ENCODE data around the gene MTG2.

The MTG2 gene

DNA sequence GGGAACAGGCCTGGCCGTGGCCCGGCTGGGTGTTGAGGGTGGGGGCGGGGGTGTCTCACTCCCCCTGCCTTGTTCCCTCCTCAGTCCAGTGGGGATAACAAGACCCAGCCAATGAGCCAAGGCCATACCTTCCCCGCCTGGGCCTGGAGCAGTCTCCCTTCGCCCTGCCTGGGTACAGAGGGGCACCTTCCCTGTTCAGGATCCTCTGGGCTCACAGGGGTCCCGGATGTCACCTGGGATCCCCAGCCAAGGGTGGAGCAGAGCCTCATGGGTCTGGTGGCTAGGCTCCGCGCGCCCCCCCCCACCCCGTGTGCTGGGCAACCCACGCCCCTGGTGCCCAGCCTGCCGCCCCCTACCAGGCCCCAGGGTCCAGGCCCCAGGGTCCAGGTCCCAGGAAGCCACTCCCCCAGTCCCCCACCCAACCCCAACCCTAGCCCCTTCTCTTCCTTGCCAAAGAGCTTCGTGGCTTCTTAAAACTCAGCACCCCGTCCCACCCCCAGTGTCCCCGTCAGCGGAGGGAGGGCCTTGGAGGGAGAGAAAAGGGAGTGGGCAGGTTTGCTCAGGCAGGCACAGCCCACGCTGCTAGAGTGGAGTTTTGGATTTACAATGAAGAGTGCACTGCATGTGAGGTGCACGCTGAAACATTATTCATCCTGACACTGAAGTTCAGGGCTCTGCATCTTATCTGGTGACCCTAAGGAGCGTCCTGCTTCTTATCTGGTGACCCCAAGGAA, 25.4 kb downstream of the MTG2 start:
- DNase-seq: no peak

DNA sequence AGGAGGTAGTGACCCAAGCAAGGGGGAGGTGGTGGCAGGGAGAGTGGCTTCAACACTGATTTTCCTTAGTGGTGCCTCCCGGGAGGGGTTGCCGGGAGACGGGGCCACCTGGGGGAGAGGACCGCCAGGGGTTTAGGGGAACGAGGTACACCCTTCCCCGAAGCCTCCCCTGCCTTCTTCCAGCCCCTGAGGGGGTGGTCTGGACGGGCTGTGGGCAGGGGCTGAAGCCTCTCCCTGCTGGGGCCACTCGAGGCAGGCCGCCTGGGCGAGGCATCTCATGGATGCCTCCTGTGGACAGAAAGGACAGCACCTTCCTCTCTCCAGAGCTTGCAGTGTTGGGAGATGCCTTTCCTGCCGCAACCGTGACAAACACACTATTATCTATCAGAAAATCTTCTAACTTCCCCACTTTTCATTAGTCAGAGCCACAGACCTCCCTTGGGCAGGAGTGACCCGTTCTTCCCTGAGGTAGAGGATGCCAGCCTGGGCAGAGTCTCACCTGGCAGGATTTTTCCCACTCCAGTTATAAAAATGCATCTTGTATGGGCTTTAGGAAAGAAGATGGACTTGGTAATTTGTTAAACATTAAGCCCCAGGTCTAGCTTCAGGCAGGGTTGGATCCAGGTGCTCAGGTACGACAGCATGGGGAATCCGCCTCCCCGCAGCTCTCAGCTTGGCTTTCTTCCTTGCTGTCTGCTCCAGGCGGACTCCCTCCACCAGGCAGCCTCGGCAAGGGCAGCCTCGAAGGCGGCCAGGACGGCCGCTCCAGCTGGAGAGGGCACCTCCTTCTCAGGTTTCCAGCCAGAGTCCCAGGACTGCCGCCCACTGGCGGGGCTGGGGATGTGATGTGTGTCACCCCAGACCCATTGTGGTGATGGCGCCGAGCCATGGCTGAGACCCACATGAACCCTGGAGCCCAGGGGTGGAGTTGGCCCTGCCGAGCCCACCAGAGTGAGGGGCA, 26.2 kb downstream of the MTG2 start:
- DNase-seq: no peak

GRCh38 chr20:62209850-62210495, 27.1 kb downstream of the MTG2 start:
- DNase-seq: no peak

DNA sequence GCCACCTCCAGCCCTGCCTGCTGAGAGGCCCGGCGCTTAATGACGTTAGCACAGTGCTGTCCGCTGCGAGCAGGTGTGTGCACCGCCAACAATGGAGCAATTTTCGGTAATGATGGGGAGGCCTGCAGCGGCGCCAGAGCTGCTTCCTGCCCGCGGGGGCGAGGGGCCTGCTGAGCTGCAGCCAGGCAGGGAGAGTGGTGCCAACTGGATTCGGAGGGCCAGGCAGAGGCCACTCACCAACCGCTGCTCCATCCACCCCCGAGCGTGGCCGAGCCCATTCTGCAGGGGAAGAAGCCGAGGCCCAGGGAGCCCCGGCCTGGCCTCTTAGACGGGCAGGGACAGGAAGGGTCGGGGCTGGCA, 27.6 kb downstream of the MTG2 start:
- DNase-seq: no peak

GRCh38 chr20:62211216-62211615, 28.4 kb downstream of the MTG2 start:
- no peak for DNase-seq

DNA sequence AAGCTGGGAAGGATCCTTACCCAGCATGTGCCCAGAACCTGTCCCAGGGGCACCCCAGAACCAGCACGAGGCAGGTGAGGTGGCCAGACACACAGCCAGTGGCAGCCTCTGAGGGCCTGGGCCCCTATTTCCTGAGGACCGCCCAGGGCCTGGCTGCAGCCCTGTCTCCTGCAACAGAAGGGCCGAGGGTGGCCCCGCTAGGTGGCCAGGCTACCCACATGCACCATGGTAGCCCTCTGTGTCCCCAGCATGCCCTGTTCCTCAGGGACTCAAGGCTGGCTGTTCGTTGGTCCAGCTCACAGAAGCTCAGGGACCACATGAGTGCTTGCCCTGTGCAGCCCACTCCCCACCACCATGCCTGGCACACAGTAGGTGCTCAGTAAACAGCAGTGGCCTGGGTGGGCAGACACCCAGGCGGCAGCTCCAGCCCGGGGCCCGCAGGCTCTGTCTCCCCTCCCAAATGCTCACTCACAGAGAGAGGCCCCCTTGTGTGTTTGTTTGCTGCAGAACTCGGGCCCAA, 29.0 kb downstream of the MTG2 start:
- no peak for DNase-seq

DNA sequence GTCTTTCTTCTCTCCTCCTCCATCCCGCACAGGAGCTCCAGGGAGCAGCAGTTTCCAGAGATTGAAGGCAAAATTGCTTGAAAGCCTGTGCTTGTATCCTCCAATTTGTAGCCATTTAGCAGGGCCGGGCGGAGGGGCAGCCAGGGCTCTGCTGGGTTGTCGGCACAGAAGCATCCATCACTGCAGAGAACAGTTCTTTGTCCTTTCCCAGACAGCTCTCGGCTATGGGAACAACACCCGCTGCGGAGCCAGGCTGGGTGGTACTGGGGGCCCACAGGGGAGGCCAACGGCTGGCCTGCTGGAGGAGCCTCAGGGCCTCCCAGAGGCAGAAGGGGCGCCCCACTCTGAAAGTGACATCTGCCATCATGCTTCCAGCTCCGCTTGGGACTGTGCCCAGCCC, 29.5 kb downstream of the MTG2 start:
- no peak for DNase-seq

- no peak for DNase-seq
These were observed 31.2 kb downstream of the MTG2 start for GRCh38 chr20:62214067-62214466.

DNA sequence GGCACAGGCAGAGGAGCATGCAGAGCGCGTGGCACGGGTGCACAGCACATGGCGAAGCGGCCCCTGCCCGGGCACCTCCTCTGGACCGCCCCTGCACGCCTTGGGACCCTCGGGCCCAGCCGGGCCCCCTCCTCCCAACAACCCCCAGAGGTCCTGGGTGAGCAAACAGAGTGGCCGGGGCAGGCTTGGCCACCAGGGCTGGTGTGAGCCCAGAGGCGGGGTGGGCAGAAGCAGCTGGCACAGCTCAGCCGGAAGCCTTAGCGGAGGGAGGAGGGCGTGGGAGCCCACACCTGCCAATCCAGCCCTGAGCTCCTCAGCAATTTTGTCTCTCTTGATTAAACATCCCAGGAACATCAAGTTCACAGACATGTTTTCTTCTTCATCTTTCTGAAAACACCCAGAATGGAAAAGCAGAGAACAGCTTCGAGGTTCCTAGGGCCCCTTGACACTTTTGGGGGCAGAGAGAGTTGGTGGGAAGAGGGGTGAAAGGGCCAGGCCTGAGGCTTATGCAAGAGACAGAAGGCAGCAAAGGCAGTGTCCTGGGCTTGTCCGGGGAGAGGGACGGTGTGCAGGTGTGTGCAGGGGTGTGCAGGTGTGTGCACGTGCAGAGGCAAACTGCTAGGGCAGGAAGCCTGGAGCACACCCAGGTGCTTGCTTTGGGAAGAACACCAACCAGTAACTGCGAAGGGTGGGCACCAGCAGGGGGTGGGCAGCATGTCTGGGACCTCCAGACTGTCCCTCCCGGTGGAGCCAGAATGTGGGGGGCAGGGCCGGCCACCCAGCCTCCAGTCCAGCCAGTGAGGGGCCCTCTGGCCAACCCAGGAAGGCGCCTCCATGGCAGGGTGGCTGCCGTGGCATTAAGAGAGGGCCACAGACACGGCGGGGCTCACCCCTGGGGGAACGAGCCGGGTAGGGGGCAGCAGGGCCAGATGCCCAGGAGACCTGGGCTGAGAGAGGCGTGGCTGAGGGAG, 32.5 kb downstream of the MTG2 start:
- no peak for DNase-seq

DNA sequence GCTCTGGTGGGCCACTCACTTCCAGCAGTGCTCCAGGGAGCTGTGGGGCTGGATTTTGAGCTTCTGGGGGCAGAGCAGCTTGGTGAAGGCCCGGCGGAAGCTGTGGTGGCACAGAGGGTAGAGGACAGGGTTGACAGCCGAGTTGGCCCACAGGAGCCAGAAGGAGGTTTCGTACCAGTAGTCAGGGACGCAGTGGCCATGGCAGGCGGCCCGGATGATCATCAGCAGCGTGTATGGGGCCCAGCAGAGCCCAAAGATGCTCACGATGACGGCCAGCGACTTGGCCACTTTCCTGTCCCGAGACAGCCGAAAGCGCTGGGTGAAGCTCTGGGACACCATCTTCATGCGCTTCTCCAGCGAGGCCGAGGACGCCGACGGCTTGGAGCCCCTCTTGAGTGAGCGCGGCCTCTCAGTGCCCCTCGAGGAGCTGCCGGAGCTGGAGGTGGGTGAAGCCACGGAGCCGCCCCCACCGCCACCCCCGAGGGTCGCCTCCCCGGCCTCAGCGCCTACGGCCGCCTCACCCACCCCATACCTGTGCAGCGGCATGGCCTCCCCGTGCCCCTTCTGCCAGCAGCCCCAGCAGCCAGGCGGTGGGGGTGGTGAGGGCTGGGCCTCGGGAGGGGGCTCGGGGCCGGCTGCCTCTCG, 33.3 kb downstream of the MTG2 start:
- no peak for DNase-seq

GRCh38 chr20:62216636-62217566, 34.1 kb downstream of the MTG2 start:
- DNase-seq: no peak

GRCh38 chr20:62217913-62218773, 35.3 kb downstream of the MTG2 start:
- DNase-seq: no peak

DNA sequence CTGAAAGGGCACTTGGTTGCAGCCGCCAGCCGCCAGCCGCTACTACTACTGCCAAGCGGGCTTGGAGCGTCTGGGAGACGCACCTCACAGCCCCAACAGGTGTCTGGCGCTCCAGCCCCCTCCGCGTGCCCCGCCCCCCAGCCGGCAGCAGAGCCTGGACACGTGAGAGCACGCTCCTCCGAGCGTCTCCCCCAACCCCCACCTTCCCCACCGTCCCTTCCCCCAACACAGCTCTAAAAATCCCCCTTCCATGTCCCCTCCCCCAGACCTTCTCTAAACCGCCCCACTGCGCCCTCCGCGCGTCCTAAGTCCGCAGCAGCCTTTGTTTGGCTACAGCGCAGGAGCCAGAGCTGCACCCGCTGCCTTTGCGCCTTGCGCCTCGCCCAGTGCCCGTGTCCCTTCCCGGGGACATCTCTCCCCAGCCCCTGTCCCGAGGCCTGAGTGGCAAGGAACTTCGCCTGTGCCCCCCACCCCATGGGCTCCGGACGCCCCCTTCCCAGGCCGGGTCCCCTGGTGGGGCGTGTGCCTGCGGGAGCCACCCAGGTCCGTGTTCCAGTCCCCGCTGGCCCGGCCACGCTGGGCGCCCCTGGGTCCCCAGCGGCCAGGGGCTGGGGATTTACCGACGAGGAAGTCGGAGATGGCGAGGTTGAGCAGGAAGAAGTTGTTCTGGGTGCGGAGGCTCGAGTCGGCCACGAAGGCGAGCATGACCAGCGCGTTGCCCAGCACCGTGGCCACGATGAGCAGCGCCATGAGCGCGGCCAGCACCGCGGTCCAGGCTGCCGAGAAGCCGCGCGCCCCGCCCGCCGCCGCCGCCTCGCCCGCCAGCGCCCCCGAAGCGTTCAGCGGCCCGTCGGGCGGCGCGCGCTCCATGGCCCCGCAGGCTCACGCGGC, 36.5 kb downstream of the MTG2 start:
- no peak for DNase-seq

GRCh38 chr20:62219992-62220665, 37.3 kb downstream of the MTG2 start, which contains the start of gene HRH3:
Gene HRH3, minus strand, starts transcription at chr20:62220278. Its CDS starts 308 bp downstream, at chr20:62219970.
- no peak for DNase-seq

DNA sequence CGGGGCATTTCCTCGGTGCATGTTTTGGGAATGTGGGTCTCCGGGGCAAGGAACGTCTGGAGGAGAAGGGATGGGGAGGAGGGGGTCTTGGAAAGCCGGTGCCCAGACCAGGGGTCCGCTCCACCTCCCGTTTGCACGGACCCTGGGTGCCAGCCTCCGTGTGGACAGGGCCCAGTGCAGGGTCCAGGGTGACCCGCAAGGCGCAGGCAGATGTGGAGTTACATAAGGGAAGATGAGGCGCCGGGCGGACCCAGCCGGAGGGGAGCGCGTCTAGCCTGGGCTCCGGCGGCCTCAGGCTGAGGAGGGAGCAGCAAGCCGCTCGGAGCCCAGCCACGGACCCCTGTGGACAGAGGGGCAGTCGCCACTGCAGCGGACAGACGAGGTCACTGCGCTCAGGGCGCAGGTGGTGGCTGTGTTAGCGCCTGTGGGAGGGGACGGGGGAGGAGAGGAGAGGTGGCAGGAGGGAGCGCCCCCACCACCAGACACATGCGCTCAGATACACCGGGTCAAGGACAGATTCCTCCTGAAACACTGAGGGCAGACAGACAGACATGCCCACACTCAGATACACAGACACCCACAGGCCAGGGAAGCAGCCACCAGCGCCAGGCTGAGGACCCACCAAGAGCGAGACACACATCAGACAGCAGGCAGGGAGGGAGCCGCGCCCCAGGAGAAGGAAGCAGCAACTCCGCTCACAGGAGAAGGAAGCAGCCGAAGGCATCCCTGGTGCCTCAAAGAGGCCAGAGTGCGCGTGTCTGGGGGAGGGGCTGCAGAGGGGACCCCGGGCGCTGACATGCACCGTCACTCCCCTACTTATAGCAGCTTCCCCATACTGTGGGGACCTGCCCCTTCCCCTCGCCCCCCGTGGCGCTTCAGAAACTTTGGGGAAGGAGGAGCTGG, 38.1 kb downstream of the MTG2 start:
- no peak for DNase-seq

DNA sequence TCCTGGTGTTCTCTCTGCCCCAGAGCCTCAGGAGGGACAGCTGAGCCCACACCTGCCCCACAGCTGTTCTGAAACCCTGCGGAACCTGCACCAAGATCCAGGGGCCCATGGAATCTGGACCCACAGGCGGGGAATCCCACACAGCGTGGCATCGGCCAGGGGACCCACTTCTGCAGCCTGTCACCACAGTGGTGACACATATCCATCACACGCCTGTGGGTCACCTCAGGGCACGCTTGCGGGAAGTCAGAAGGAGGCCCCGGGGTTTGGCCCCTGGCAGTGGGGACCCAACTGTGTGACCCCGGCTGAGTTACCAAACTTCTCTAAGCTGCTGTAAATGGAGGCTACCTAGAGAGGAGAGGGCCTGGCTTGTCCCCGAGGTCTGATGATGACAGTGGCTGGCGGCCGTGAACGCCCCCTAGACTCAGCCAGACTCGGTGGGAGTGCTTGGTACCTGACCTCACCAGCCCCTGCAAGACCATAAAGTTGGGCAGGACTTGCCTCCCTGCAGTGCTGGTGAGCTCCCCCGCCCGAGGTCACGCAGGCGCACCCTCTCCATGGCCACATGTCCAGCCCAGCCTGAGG, 39.5 kb downstream of the MTG2 start:
- no peak for DNase-seq
